CD4-positive, alpha-beta T cell treated with Interferon gamma for 1 hour (primary cell): ENCODE measurements around the gene C2orf92.

Source experiments
- DNase-seq: peaks from one replicate; pipeline ENCODE4 v3.0.0-alpha.2; 2020

Gene C2orf92

GRCh38 chr2:97732436-97733340 is 63.2 kb downstream of the C2orf92 start:
- no peak for DNase-seq

GRCh38 chr2:97733341-97734035 is 64.0 kb downstream of the C2orf92 start:
- no peak for DNase-seq

GRCh38 chr2:97734061-97735051 is 64.8 kb downstream of the C2orf92 start:
- no peak for DNase-seq

- DNase-seq, result no peak
Observed at GRCh38 chr2:97735161-97735561, 65.6 kb downstream of the C2orf92 start.

GRCh38 chr2:97736185-97736584 is 66.7 kb downstream of the C2orf92 start:
- no peak for DNase-seq

GRCh38 chr2:97736608-97737330 is 67.3 kb downstream of the C2orf92 start:
- DNase-seq, result no peak

GRCh38 chr2:97737421-97738178 is 68.1 kb downstream of the C2orf92 start:
- no peak for DNase-seq

GRCh38 chr2:97738179-97739019 is 68.9 kb downstream of the C2orf92 start:
- DNase-seq, result no peak

- DNase-seq, result no peak
Observed at GRCh38 chr2:97739020-97739892, 69.7 kb downstream of the C2orf92 start.

GRCh38 chr2:97739893-97740245 is 70.4 kb downstream of the C2orf92 start:
- DNase-seq, result no peak

GRCh38 chr2:97740590-97741182 is 71.2 kb downstream of the C2orf92 start:
- DNase-seq, result peak; percentile 46

- DNase-seq, result no peak
Observed at GRCh38 chr2:97741251-97741650, 71.7 kb downstream of the C2orf92 start.

- DNase-seq, result no peak
Observed at GRCh38 chr2:97741686-97742085, 72.2 kb downstream of the C2orf92 start.

GRCh38 chr2:97742381-97742847 is 72.9 kb downstream of the C2orf92 start:
- no peak for DNase-seq

- DNase-seq, result no peak
Observed at GRCh38 chr2:97743913-97744312, 74.4 kb downstream of the C2orf92 start.

- DNase-seq, result peak; percentile 29
Observed at GRCh38 chr2:97745474-97746174, 76.1 kb downstream of the C2orf92 start.

- no peak for DNase-seq
Observed at GRCh38 chr2:97747285-97747684, 77.8 kb downstream of the C2orf92 start.

GRCh38 chr2:97747716-97748115 is 78.2 kb downstream of the C2orf92 start:
- no peak for DNase-seq
